Measurements from ENCODE around the gene BHLHA15. TPM values are rescaled to one million over a fixed set of nuclear protein-coding genes. Genes with fewer than 3 reads are reported as not detected.
A peak's percentile ranks its signal among the peaks of the same experiment; 100 is the strongest.

The BHLHA15 gene
- total RNA-seq = not detected
- polyA plus RNA-seq (2013, experiment 1 of 2) = 0.10 TPM
- polyA plus RNA-seq (2013, experiment 2 of 2) = 0.44 TPM
- total RNA-seq = 0 to 3.3 (median 0.42) reads per million in 172 experiments

- peaks cover 20% of the 10 kb centered on the region for H3K36me3 Mint-ChIP-seq (ENCODE audit: low read depth)
- Histone ChIP-seq H3K36me3 (ENCODE audit: insufficient read depth, low read length) (peaks cover 17% of the 10 kb centered on the region), H3K27me3 (ENCODE audit: control insufficient read depth in 1 of 2, insufficient read depth in 2 of 2, low read length in 2 of 2) (no peaks in the 10 kb centered on the region), H3K9me3 (ENCODE audit: control insufficient read depth in 1 of 2, insufficient read depth in 1 of 2, low read length in 2 of 2) (no peaks in the 10 kb centered on the region), H3K4me3 (ENCODE audit: low read length) (peak within 1 kb of the TSS; percentile 26), H3K4me1 (ENCODE audit: insufficient read depth, low read length) (peaks cover 13% of the 10 kb centered on the region), H3K27ac (ENCODE audit: low read depth in 1 of 2, low read length in 2 of 2) (no peak within 1 kb of the TSS)
- intact Hi-C loops (cut with DNase I, micrococcal nuclease) = loop anchor here in 1 of 2 experiments (5.0 kb wide), 2 partner anchors 41 to 71 kb away; partner anchors contain the start of genes BRI3 and TECPR1
- H3K27ac Mint-ChIP-seq = no peak within 1 kb of the TSS
- H3K4me3 Mint-ChIP-seq = peak within 1 kb of the TSS; percentile 63
- POLR2A ChIA-PET = interaction anchor here (0.8 to 2.7 kb wide), 3 partner anchors 9 to 40 kb away, joined by 3 to 18 read pairs (median 5); no protein-coding TSS in a partner anchor
- CTCF ChIA-PET = no interaction called here
- no peak for TF ChIP-seq CTCF (IDR thresholded peaks at IDR 0.05)
- H3K4me1 Mint-ChIP-seq (ENCODE audit: low read depth) = peaks cover 10% of the 10 kb centered on the region
- DNase-seq (peak in 7 of 14 experiments; percentile 14 to 58 (median 39)), ATAC-seq (ENCODE audit: poor library complexity) (peak; percentile 29)
- H3K9me3 Mint-ChIP-seq = no peaks in the 10 kb centered on the region
- no peaks in the 10 kb centered on the region for H3K27me3 Mint-ChIP-seq
Observed at GRCh38 chr7:98211221-98211675, at the start of gene BHLHA15. BHLHA15 (plus strand) TSS chr7:98211439; CDS start chr7:98212310, 871 bp downstream.

GRCh38 chr7:98162758-98163157 lies 48.5 kb upstream of the BHLHA15 start:
- no peaks in the 10 kb centered on the region for H3K9me3 Mint-ChIP-seq
- TF ChIP-seq CTCF (IDR thresholded peaks at IDR 0.05) = no peak
- Histone ChIP-seq H3K9me3 (ENCODE audit: control insufficient read depth in 1 of 2, insufficient read depth in 1 of 2, low read length in 2 of 2) (no peaks in the 10 kb centered on the region), H3K27ac (ENCODE audit: low read depth in 1 of 2, low read length in 2 of 2) (no peak overlapping the region), H3K4me3 (ENCODE audit: low read length) (no peak overlapping the region), H3K4me1 (ENCODE audit: insufficient read depth, low read length) (no peaks in the 10 kb centered on the region), H3K36me3 (ENCODE audit: insufficient read depth, low read length) (peaks cover 8% of the 10 kb centered on the region), H3K27me3 (ENCODE audit: control insufficient read depth in 1 of 2, insufficient read depth in 2 of 2, low read length in 2 of 2) (no peaks in the 10 kb centered on the region)
- H3K36me3 Mint-ChIP-seq (ENCODE audit: low read depth) = peaks cover 34% of the 10 kb centered on the region
- no peak overlapping the region for H3K4me3 Mint-ChIP-seq
- ChIA-PET POLR2A (no interaction called here), CTCF (interaction anchor here (2.1 kb wide), 1 partner anchor 141 kb away, joined by 8 read pairs; no protein-coding TSS in a partner anchor)
- intact Hi-C loops (cut with DNase I, micrococcal nuclease) = no loop called here
- DNase-seq = peak in 1 of 14 experiments; percentile 13
- no peak overlapping the region for H3K27ac Mint-ChIP-seq
- ATAC-seq (ENCODE audit: poor library complexity) = no peak
- no peaks in the 10 kb centered on the region for H3K27me3 Mint-ChIP-seq
- H3K4me1 Mint-ChIP-seq (ENCODE audit: low read depth) = peaks cover 16% of the 10 kb centered on the region

GRCh38 chr7:98163269-98163668 lies 48.0 kb upstream of the BHLHA15 start:
- DNase-seq = no peak
- H3K9me3 Mint-ChIP-seq = no peaks in the 10 kb centered on the region
- H3K4me3 Mint-ChIP-seq = no peak overlapping the region
- intact Hi-C loops (cut with DNase I, micrococcal nuclease) = no loop called here
- no peak for TF ChIP-seq CTCF (IDR thresholded peaks at IDR 0.05)
- Histone ChIP-seq H3K4me3 (ENCODE audit: low read length) (no peak overlapping the region), H3K9me3 (ENCODE audit: control insufficient read depth in 1 of 2, insufficient read depth in 1 of 2, low read length in 2 of 2) (no peaks in the 10 kb centered on the region), H3K27me3 (ENCODE audit: control insufficient read depth in 1 of 2, insufficient read depth in 2 of 2, low read length in 2 of 2) (no peaks in the 10 kb centered on the region), H3K27ac (ENCODE audit: low read depth in 1 of 2, low read length in 2 of 2) (no peak overlapping the region), H3K4me1 (ENCODE audit: insufficient read depth, low read length) (no peaks in the 10 kb centered on the region), H3K36me3 (ENCODE audit: insufficient read depth, low read length) (peaks cover 6% of the 10 kb centered on the region)
- CTCF ChIA-PET = interaction anchor here (2.1 kb wide), 1 partner anchor 141 kb away, joined by 8 read pairs; no protein-coding TSS in a partner anchor
- POLR2A ChIA-PET = no interaction called here
- ATAC-seq (ENCODE audit: poor library complexity) = no peak
- peaks cover 20% of the 10 kb centered on the region for H3K4me1 Mint-ChIP-seq (ENCODE audit: low read depth)
- no peak overlapping the region for H3K27ac Mint-ChIP-seq
- no peaks in the 10 kb centered on the region for H3K27me3 Mint-ChIP-seq
- peaks cover 32% of the 10 kb centered on the region for H3K36me3 Mint-ChIP-seq (ENCODE audit: low read depth)
